HG03571 (cell line): ENCODE data around the gene CNDP1.

ENCODE experiments used
- ATAC-seq: cut with Tn5 transposase; IDR thresholded peaks from one replicate; pipeline ENCODE4 v1.9.1; 2021; ENCODE audit not compliant: unreplicated experiment

CNDP1 gene

GRCh38 chr18:74574916-74575315 lies 40.6 kb downstream of the CNDP1 start:
- ATAC-seq: no peak

GRCh38 chr18:74577019-74577418 lies 42.7 kb downstream of the CNDP1 start:
- no peak for ATAC-seq

- ATAC-seq: no peak
Measured at GRCh38 chr18:74579496-74580065, 45.3 kb downstream of the CNDP1 start.

GRCh38 chr18:74582642-74583041 lies 48.3 kb downstream of the CNDP1 start:
- ATAC-seq: no peak

GRCh38 chr18:74587441-74587840 lies 53.1 kb downstream of the CNDP1 start:
- ATAC-seq: no peak

GRCh38 chr18:74589021-74589420 lies 54.7 kb downstream of the CNDP1 start:
- ATAC-seq: no peak

- ATAC-seq: no peak
Measured at GRCh38 chr18:74589811-74590210, 55.5 kb downstream of the CNDP1 start.

GRCh38 chr18:74590671-74591070 lies 56.4 kb downstream of the CNDP1 start:
- ATAC-seq: no peak

- ATAC-seq: no peak
Measured at GRCh38 chr18:74595431-74595830, 61.1 kb downstream of the CNDP1 start.

- ATAC-seq: peak; percentile 28
Measured at GRCh38 chr18:74597034-74597661, 62.8 kb downstream of the CNDP1 start.

GRCh38 chr18:74597662-74598349 lies 63.5 kb downstream of the CNDP1 start, which contains the start of gene ZNF407:
Gene ZNF407 (plus strand): TSS chr18:74597870. CDS start chr18:74631020, 33,150 bp downstream.
- peak; percentile 68 for ATAC-seq

GRCh38 chr18:74598350-74599001 lies 64.2 kb downstream of the CNDP1 start:
- peak; percentile 66 for ATAC-seq

- ATAC-seq: no peak
Measured at GRCh38 chr18:74604361-74604760, 70.1 kb downstream of the CNDP1 start.

- ATAC-seq: no peak
Measured at GRCh38 chr18:74604774-74605173, 70.5 kb downstream of the CNDP1 start.

- ATAC-seq: no peak
Measured at GRCh38 chr18:74608681-74609080, 74.4 kb downstream of the CNDP1 start.

GRCh38 chr18:74609535-74609934 lies 75.2 kb downstream of the CNDP1 start:
- ATAC-seq: no peak

GRCh38 chr18:74610051-74610615 lies 75.8 kb downstream of the CNDP1 start:
- ATAC-seq: no peak

- no peak for ATAC-seq
Measured at GRCh38 chr18:74610860-74611259, 76.6 kb downstream of the CNDP1 start.

GRCh38 chr18:74611765-74612164 lies 77.5 kb downstream of the CNDP1 start:
- ATAC-seq: no peak

GRCh38 chr18:74613381-74613780 lies 79.1 kb downstream of the CNDP1 start:
- peak; percentile 58 for ATAC-seq

GRCh38 chr18:74616494-74616893 lies 82.2 kb downstream of the CNDP1 start:
- no peak for ATAC-seq
